ENCODE data around the gene PLPPR3. TPM values are rescaled to one million over a fixed set of nuclear protein-coding genes. Genes with fewer than 3 reads are reported as not detected.
A peak's percentile ranks its signal among the peaks of the same experiment; 100 is the strongest.

PLPPR3 gene
- total RNA-seq, 4 donors from 2014 or later: not detected

DNA sequence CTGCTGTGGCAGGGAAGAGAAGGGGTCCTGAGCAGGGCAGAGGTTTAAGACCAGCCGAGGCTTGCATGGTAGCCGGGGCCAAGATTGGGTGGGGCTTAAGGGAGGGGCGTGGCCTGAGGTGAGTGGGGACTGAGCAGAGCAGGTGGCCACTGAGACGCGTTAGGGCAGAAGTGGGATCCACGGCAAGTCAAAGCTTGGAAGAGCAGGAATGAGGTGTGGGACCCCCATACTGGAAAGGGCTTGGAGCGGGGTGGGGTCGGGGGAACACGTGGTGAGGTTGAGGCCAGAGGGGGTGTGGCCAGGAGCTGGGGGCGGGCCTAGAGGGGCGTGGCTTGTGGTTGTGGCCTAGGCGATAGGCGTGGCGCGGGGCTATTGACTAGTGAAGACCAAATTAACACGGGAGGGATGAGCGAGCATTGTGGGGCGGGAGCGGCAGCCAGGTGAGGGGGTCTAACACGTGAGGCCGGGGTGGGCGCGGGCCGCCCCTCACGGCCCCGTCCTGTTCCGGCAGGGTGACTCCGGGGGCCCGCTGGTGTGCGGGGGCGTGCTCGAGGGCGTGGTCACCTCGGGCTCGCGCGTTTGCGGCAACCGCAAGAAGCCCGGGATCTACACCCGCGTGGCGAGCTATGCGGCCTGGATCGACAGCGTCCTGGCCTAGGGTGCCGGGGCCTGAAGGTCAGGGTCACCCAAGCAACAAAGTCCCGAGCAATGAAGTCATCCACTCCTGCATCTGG is 41.0 kb upstream of the PLPPR3 start:
- Histone ChIP-seq H3K36me3 (peaks cover 0 to under 1% (median 0%) of the 10 kb centered on the region in 3 donors), H3K27me3 (no peaks in the 10 kb centered on the region), H3K27ac (peak overlapping the region in 1 of 4 donors; percentile 67), H3K9me3 (no peaks in the 10 kb centered on the region), H3K4me1 (peaks cover 0 to 32% (median 12%) of the 10 kb centered on the region in 4 donors), H3K4me3 (peak overlapping the region in 3 of 4 donors; percentile 10 to 27 (median 26))
- peak; percentile 71 to 84 (median 78) for DNase-seq
- no peak for TF ChIP-seq POLR2A (IDR thresholded peaks at IDR 0.05)
- no peak for TF ChIP-seq CTCF (IDR thresholded peaks at IDR 0.05)

DNA sequence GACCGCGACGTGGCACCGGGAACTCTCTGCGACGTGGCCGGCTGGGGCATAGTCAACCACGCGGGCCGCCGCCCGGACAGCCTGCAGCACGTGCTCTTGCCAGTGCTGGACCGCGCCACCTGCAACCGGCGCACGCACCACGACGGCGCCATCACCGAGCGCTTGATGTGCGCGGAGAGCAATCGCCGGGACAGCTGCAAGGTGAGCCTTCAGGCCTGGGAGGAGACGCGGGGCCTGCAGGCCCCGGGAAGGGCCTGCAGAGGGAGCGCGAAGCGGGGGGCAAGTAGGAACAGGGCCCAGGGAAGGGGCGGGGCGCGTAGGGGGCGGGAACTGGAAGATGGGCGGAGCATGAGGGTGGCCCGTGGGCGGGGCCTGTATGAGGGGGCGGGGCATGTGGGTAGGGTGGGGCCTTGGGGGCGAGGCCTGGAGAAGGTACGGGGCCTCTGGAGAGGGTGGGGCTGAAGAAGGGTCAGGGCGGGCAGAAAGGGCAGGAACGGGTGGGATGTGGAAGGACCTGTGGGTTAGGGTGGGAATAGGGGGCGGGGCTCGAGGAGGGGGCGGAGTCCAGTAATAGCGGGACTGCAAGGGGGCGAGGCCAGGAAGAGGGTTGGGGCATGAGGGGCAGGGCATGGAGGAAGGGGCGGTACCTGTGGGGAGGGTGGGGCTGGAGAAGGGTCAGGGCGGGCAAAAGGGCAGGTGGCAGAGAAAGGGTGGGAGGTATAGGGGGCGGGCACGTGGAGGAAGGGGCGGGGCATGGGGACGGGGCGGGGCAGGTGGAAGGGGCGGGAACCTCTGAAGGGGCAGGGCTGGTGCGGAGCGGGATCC is 40.2 kb upstream of the PLPPR3 start:
- peak; percentile 44 to 75 (median 67) for DNase-seq
- Histone ChIP-seq H3K4me3 (peak overlapping the region in 1 of 4 donors; percentile 26), H3K36me3 (no peaks in the 10 kb centered on the region), H3K27me3 (no peaks in the 10 kb centered on the region), H3K4me1 (peaks cover 0 to 32% (median 12%) of the 10 kb centered on the region in 4 donors), H3K9me3 (no peaks in the 10 kb centered on the region), H3K27ac (peak overlapping the region in 1 of 4 donors; percentile 5)
- TF ChIP-seq CTCF (IDR thresholded peaks at IDR 0.05): peak in 1 of 6 experiments; percentile 15
- no peak for TF ChIP-seq POLR2A (IDR thresholded peaks at IDR 0.05)

- peak overlapping the region in 2 of 4 donors; percentile 48 to 52 for H3K4me3 ChIP-seq
- TF ChIP-seq CTCF (IDR thresholded peaks at IDR 0.05): no peak
- TF ChIP-seq POLR2A (IDR thresholded peaks at IDR 0.05): no peak
- no peaks in the 10 kb centered on the region for H3K36me3 ChIP-seq
- no peak for DNase-seq
- H3K27me3 ChIP-seq: no peaks in the 10 kb centered on the region
- no peaks in the 10 kb centered on the region for H3K9me3 ChIP-seq
- peaks cover 0 to 32% (median 12%) of the 10 kb centered on the region in 4 donors for H3K4me1 ChIP-seq
- H3K27ac ChIP-seq: peak overlapping the region in 1 of 4 donors; percentile 5
Measured at GRCh38 chr19:861141-861755, 39.5 kb upstream of the PLPPR3 start.

DNA sequence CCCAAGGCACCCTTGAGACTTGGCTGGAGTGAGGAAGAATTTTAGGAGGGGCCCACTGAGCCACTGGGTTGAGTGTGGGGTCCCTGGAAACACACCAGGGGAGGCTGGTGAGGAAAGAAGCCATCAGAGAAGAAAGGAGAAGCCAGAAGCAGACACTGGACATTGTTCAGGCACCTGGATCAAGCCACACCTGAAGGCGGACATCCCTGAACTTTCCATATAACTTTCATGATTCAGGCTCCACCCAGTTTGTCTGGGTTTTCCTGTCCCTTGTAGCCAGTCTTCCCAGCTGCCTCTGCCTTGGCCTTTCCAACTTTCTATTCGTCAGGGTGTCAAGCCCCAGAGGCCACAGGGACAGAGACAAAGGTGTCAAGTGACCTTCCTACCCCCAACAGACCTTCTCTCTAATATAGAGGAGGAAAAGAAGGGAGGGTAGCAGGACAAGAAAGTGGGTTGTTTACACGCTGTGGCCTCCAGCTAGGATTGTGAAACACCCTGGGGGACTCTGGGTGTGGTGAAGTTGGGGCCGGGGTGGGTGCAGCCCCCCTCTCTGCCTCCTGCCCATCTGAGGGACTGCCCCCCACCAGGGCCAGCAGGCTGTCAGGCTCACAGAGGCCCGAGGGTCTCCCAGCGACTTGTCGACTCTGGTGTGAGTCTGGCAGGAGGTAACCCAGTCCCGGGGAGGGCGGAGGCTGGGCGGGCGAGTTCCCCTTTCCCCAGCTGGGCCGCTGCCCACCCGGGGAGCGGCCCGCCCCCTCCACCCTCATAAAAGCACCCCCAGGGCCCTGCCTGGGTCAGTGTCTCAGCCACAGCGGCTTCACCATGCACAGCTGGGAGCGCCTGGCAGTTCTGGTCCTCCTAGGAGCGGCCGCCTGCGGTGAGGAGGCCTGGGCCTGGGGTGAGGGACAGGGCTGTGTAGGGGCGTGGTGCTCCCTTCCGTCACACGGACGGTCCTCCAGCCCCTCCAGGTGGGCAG is 37.4 kb upstream of the PLPPR3 start, which contains the start of gene CFD:
Gene CFD (plus strand): TSS at position 797 of the 976 bp plus-strand sequence. CDS start 26 bp downstream, at position 823.
- Histone ChIP-seq H3K9me3 (no peaks in the 10 kb centered on the region), H3K27me3 (no peaks in the 10 kb centered on the region), H3K36me3 (no peaks in the 10 kb centered on the region), H3K4me1 (peaks cover 0 to 32% (median 12%) of the 10 kb centered on the region in 4 donors), H3K4me3 (peak within 1 kb of the TSS; percentile 32 to 59 (median 50)), H3K27ac (peak within 1 kb of the TSS; percentile 15 to 73 (median 56))
- peak in 2 of 3 donors; percentile 65 to 69 for DNase-seq
- peak; percentile 26 to 30 for TF ChIP-seq POLR2A (IDR thresholded peaks at IDR 0.05)
- no peak for TF ChIP-seq CTCF (IDR thresholded peaks at IDR 0.05)

All from Peyer's patch (tissue), 4 donors.